H1 (cell line): ENCODE measurements around the gene HIC1. TPM values are rescaled to one million over a fixed set of nuclear protein-coding genes. Genes with fewer than 3 reads are reported as not detected.

ENCODE experiments used
- ASH2L ChIP-seq: fragments of 200-600, 300-600 bp; sonication (generic); IDR thresholded peaks from one replicate; pipeline ENCODE4 v1.7.1; 2017; ENCODE audit warnings: low read length
- BRCA1 ChIP-seq: IDR thresholded peaks from 2 replicates; pipeline ENCODE4 v1.6.1; 2012; ENCODE audit warnings: low read depth, low read length, improper control_type of control experiment
- POU5F1 ChIP-seq: IDR thresholded peaks from 2 replicates; pipeline ENCODE4 v1.6.1; 2011; ENCODE audit warnings: low read depth, mild to moderate bottlenecking, low read length, moderate library complexity
- SIN3A ChIP-seq, 2 experiments: IDR thresholded peaks in 1 of 2; conservative IDR thresholded peaks in 1 of 2; 2 replicates each; pipeline ENCODE4 v1.6.1; 2011 to 2012; ENCODE audit warnings: low read length in 2 of 2, improper control_type of control experiment in 1 of 2, low read depth in 1 of 2, mild to moderate bottlenecking in 1 of 2
- ZNF274 ChIP-seq: IDR thresholded peaks from 2 replicates; pipeline ENCODE4 v1.7.0; 2012; ENCODE audit warnings: low read length, borderline replicate concordance; ENCODE audit errors: extremely low read depth
- polyA plus RNA-seq, 7 experiments: library from polyadenylated mRNA; depleted of rRNA in 3 of 7; stranded (reverse) in 5 of 7; unstranded in 2 of 7; fragments of >200 nt in 5 of 7; fragments of 200-250 nt in 2 of 7; gene quantifications; 1 replicate in 5 of 7; 2 replicates in 1 of 7; 4 replicates in 1 of 7; pipeline versions ENCODE4 v1.2.1 to v1.2.3, GENCODE V29; 2011 to 2013; ENCODE audit warnings: missing spikeins in 2 of 7, mixed read lengths in 2 of 7
- total RNA-seq: library from RNA; stranded (reverse); fragmentation: NEBNext Ultra II Directional; extraction: Animal tissue kit (Norgen Biotek cat#: 25700); gene quantifications from 2 replicates; pipeline ENCODE4 v1.2.1, GENCODE V29; 2021

HIC1 gene
- total and polyA plus RNA-seq, 2 of the 8 experiments (the other 6 are each of a cell fraction or from before 2014, with no cell fraction given) = 0.06 to 0.09 TPM

DNA sequence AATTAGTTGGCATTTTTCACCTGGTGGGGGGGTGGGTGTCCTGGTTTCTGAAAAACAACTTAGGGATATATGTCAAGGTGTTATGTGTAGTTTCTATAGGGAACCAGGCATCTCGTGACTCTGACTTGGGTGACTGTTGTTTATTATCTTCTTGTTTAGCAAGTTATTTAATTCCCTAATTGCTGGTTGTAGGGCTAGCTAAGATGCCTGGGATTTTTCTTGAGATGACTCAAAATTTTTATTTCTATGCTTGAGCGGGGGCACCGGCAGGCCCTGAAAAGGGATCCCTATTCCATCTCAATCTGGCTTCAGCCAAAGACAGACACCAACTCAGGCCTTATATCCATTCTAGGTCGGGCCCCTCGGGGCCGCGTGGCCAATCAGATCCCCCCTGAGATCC, 21.8 kb upstream of the HIC1 start (continued):
- TF ChIP-seq ASH2L (no peak), ZNF274 (no peak), SIN3A (conservative IDR thresholded peaks at IDR 0.05 in 1 of 2, IDR thresholded peaks at IDR 0.05 in 1 of 2; ENCODE audit: low read depth in 1 of 2, low read length in 2 of 2) (no peak), BRCA1 (no peak), POU5F1 (no peak)
